Measurements from ENCODE around the gene TP53I13. TPM values are rescaled to one million over a fixed set of nuclear protein-coding genes. Genes with fewer than 3 reads are reported as not detected.

Gene TP53I13
- total RNA-seq, 4 donors from 2014 or later, result 31.6 to 45.9 (median 40.3) TPM

DNA sequence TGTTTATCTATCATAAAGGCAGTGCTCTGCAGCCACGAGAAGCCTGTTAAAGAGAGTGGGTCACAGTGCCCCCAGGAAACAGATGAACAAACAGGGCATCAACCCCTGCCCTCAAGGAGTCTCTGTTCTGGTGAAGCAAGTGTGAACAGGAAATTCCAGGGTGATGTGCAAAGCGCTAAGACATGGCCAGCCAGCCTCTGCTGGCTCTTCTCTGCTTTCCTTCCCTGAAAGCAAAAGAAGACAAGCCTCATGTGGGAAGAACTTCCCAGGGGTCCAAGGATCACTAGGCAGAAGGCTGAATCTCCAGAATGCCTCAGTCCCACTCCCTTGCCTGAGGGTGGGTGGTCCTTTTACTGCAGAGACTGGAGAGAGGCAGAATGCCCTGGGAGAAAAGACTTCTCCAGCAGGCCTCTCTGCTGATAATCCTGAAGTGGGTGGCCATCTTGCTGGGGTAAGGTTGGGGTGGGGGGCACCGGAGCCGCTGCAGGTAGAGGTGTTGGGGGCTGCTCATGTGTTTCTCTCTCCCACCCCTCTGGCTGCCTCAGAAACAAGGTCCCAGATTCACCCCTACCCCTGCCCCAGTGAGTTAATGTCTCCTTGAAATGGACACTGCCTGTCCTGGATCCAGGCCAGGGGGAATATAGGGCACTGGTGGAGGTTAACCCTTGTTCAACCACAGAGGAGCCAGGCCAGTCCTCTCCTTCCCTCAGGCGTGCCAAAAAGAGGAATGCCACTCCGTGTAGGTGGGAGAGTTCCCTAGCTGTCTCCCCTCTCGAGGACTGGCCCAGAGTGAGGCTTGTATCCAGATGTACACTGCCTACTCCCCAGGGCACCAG is 26.8 kb downstream of the TP53I13 start:
- no peaks in the 10 kb centered on the region for H3K27me3 ChIP-seq
- DNase-seq (ENCODE audit: low spot score in 2 of 2), result no peak

GRCh38 chr17:29595943-29596774 is 27.7 kb downstream of the TP53I13 start:
- DNase-seq (ENCODE audit: low spot score in 2 of 2), result no peak
- Histone ChIP-seq H3K9me3 (no peaks in the 10 kb centered on the region), H3K4me1 (peaks cover 55% of the 10 kb centered on the region), H3K36me3 (no peaks in the 10 kb centered on the region), H3K4me3 (no peak overlapping the region), H3K27ac (no peak overlapping the region), H3K27me3 (no peaks in the 10 kb centered on the region)
- TF ChIP-seq, protein P1, sequence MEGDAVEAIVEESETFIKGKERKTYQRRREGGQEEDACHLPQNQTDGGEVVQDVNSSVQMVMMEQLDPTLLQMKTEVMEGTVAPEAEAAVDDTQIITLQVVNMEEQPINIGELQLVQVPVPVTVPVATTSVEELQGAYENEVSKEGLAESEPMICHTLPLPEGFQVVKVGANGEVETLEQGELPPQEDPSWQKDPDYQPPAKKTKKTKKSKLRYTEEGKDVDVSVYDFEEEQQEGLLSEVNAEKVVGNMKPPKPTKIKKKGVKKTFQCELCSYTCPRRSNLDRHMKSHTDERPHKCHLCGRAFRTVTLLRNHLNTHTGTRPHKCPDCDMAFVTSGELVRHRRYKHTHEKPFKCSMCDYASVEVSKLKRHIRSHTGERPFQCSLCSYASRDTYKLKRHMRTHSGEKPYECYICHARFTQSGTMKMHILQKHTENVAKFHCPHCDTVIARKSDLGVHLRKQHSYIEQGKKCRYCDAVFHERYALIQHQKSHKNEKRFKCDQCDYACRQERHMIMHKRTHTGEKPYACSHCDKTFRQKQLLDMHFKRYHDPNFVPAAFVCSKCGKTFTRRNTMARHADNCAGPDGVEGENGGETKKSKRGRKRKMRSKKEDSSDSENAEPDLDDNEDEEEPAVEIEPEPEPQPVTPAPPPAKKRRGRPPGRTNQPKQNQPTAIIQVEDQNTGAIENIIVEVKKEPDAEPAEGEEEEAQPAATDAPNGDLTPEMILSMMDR (IDR thresholded peaks at IDR 0.05), result no peak
- TF ChIP-seq POLR2AphosphoS5 (IDR thresholded peaks at IDR 0.05) (no peak), POLR2A (IDR thresholded peaks at IDR 0.05) (no peak), EP300 (IDR thresholded peaks at IDR 0.05) (no peak)
- 88% methylated on average over 11 of the region's 12 CpGs for WGBS

More for the DNA sequence above, 26.8 kb downstream of the TP53I13 start:
- whole genome bisulfite sequencing, result 88% methylated on average over 3 of the region's 7 CpGs
- Histone ChIP-seq H3K36me3 (no peaks in the 10 kb centered on the region), H3K4me3 (no peak overlapping the region), H3K9me3 (no peaks in the 10 kb centered on the region), H3K27ac (no peak overlapping the region), H3K4me1 (peaks cover 63% of the 10 kb centered on the region)
- no peak for TF ChIP-seq EP300 (IDR thresholded peaks at IDR 0.05)
- no peak for TF ChIP-seq POLR2AphosphoS5 (IDR thresholded peaks at IDR 0.05)
- no peak for TF ChIP-seq POLR2A (IDR thresholded peaks at IDR 0.05)
- TF ChIP-seq, protein P1 (IDR thresholded peaks at IDR 0.05), result no peak

DNA sequence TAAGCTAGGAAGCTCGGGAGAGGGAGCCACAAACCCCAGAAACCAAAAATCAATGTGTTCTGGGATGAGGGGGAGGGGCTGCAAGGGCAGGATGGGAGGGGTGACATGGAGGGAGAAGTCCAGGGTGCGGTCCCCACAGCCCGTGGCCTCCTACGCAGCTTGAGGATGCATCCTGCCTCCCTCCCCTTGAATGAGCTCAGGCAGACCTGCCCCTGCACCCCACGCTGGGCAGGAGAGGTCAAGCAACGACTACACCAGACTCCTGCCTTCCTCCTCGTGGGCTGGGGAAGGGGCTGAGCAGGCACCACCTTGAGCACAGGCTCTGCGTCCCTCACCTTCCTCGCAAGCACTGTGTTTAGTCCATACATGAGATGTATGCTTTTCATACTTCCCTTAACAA is 28.3 kb downstream of the TP53I13 start:
- no peak overlapping the region for H3K27ac ChIP-seq
- TF ChIP-seq POLR2AphosphoS5 (IDR thresholded peaks at IDR 0.05), result no peak
- TF ChIP-seq, protein P1 (IDR thresholded peaks at IDR 0.05), result no peak
- TF ChIP-seq POLR2A (IDR thresholded peaks at IDR 0.05), result no peak
- no peak for TF ChIP-seq EP300 (IDR thresholded peaks at IDR 0.05)
- peaks cover 48% of the 10 kb centered on the region for H3K4me1 ChIP-seq
- no peaks in the 10 kb centered on the region for H3K36me3 ChIP-seq
- DNase-seq (ENCODE audit: low spot score in 2 of 2), result no peak
- H3K27me3 ChIP-seq, result no peaks in the 10 kb centered on the region
- H3K9me3 ChIP-seq, result no peaks in the 10 kb centered on the region
- WGBS, result 50% methylated on average over 9 of the region's 9 CpGs
- no peak overlapping the region for H3K4me3 ChIP-seq

GRCh38 chr17:29597361-29598172 is 29.1 kb downstream of the TP53I13 start:
- WGBS, result 64% methylated on average over 5 of the region's 13 CpGs
- Histone ChIP-seq H3K36me3 (no peaks in the 10 kb centered on the region), H3K27me3 (no peaks in the 10 kb centered on the region), H3K27ac (no peak overlapping the region), H3K4me1 (peaks cover 41% of the 10 kb centered on the region), H3K9me3 (no peaks in the 10 kb centered on the region), H3K4me3 (no peak overlapping the region)
- DNase-seq (ENCODE audit: low spot score in 2 of 2), result no peak
- TF ChIP-seq POLR2A (IDR thresholded peaks at IDR 0.05) (no peak), EP300 (IDR thresholded peaks at IDR 0.05) (no peak), POLR2AphosphoS5 (IDR thresholded peaks at IDR 0.05) (no peak)
- TF ChIP-seq, protein P1 (IDR thresholded peaks at IDR 0.05), result no peak

All from suprapubic skin (tissue), 4 donors.